PC-3 (cell line): Measurements from ENCODE around the gene SEMA5A.

Source experiments
- EZH2phosphoT487 ChIP-seq: fragments of 300-600 bp; sonication (generic); IDR thresholded peaks from 2 replicates; pipeline ENCODE4 v1.6.1; 2018; ENCODE audit warnings: mild to moderate bottlenecking, antibody characterized with exemption, low read length, borderline replicate concordance
- TF ChIP-seq, protein P1 (sequence below): fragments of 300-600 bp; sonication (generic); conservative IDR thresholded peaks from 2 replicates; pipeline ENCODE4 v1.5.1; 2017; ENCODE audit warnings: antibody characterized with exemption, low read depth, mild to moderate bottlenecking, low read length

DNA sequence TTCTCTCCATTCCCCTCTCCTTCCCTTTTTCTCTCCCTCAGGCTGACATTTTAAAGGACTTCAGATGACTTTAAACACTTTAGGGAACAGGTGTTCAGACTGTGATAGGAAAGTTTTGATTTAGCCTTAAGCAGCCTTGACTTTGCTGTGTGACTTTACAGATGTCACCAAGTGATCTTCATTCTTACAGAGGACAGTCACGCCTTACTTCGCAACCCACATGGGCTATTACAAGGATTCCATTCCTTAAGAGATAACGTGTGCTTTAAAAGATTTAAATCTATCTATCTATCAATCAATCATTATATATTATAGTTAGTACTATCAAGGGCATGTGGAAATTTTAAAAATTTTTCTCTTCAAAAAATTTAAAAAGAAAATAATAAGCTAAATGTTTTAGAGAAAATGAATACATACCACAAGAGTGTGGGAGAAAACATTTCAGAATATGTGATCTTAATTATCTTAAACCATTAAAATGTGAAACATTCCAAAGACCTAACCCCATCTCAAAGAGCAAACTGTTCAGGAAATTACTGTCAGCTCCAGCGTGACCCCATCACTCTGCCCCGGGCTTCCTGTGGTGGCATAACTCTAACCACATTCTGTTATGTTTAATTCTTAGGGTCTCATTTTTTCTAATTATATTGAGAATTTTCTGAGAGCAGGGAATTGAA lies 530.5 kb downstream of the SEMA5A start:
- TF ChIP-seq, protein P1, sequence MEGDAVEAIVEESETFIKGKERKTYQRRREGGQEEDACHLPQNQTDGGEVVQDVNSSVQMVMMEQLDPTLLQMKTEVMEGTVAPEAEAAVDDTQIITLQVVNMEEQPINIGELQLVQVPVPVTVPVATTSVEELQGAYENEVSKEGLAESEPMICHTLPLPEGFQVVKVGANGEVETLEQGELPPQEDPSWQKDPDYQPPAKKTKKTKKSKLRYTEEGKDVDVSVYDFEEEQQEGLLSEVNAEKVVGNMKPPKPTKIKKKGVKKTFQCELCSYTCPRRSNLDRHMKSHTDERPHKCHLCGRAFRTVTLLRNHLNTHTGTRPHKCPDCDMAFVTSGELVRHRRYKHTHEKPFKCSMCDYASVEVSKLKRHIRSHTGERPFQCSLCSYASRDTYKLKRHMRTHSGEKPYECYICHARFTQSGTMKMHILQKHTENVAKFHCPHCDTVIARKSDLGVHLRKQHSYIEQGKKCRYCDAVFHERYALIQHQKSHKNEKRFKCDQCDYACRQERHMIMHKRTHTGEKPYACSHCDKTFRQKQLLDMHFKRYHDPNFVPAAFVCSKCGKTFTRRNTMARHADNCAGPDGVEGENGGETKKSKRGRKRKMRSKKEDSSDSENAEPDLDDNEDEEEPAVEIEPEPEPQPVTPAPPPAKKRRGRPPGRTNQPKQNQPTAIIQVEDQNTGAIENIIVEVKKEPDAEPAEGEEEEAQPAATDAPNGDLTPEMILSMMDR, result no peak
- TF ChIP-seq EZH2phosphoT487, result no peak
